H1 (cell line): ENCODE data around the gene GPR150. TPM values are rescaled to one million over a fixed set of nuclear protein-coding genes. Genes with fewer than 3 reads are reported as not detected.

Source experiments
- CTCF ChIA-PET: fragments of 300-600 bp; sonication (Branson Sonifier 250); formaldehyde crosslinking; loops from one replicate; lab custom pipeline; 2021; ENCODE audit not compliant: partially characterized antibody; lab: Charles Lee
- POLR2A ChIA-PET: fragments of 300-600 bp; sonication (Branson Sonifier 250); formaldehyde crosslinking; loops from one replicate; lab custom pipeline; 2021; ENCODE audit warnings: inconsistent platforms; ENCODE audit not compliant: partially characterized antibody; lab: Charles Lee
- DNase-seq, 2 experiments: peaks; one replicate each; pipeline versions ENCODE4 v3.0.0 to v3.0.0-alpha.2; 2010 to 2022; ENCODE audit warnings: low spot score in 2 of 2, low read depth in 1 of 2, mixed read lengths in 1 of 2
- FAIRE-seq: peaks from 2 replicates; lab custom pipeline; 2011; peaks lifted over from hg19 to GRCh38; lab: Jason Lieb, UNC
- H2AFZ ChIP-seq: 2 replicates; pipeline ENCODE4 v1.8.1; 2012; ENCODE audit warnings: low read length, inconsistent platforms
- H2AK5ac ChIP-seq: 2 replicates; pipeline ENCODE4 v1.6.1; 2013; ENCODE audit warnings: low read depth, low read length
- H2BK120ac ChIP-seq: replicated peaks from 2 replicates; pipeline ENCODE3; 2013; ENCODE audit warnings: low read depth, low read length, inconsistent platforms
- H2BK12ac ChIP-seq: 2 replicates; pipeline ENCODE4 v1.6.1; 2013; ENCODE audit warnings: low read depth, low read length
- H2BK15ac ChIP-seq: 2 replicates; pipeline ENCODE4 v1.6.1; 2013; ENCODE audit warnings: low read length
- H2BK20ac ChIP-seq: 2 replicates; pipeline ENCODE4 v1.6.1; 2013; ENCODE audit warnings: low read length
- H2BK5ac ChIP-seq: 2 replicates; pipeline ENCODE4 v1.6.1; 2013; ENCODE audit warnings: low read depth, low read length
- H3K14ac ChIP-seq: 2 replicates; pipeline ENCODE4 v1.6.1; 2013; ENCODE audit warnings: inconsistent platforms; ENCODE audit not compliant: insufficient read length
- H3K18ac ChIP-seq: 2 replicates; pipeline ENCODE4 v1.6.1; 2013; ENCODE audit warnings: low read length; ENCODE audit errors: extremely low read depth
- H3K23ac ChIP-seq: 2 replicates; pipeline ENCODE4 v1.6.1; 2013; ENCODE audit warnings: inconsistent platforms; ENCODE audit not compliant: insufficient read length
- H3K23me2 ChIP-seq: 2 replicates; pipeline ENCODE4 v1.6.1; 2013; ENCODE audit warnings: low read depth, low read length
- H3K27ac ChIP-seq: 2 replicates; pipeline ENCODE4 v1.6.1; 2011; ENCODE audit warnings: low read depth, low read length, inconsistent platforms
- H3K27me3 ChIP-seq, 4 experiments: replicated peaks in 1 of 4; 1 replicate in 1 of 4; 2 replicates in 3 of 4; pipeline versions ENCODE4 v1.6.1 to v1.8.1; 2011 to 2013; ENCODE audit warnings: low read length in 3 of 4, mild to moderate bottlenecking in 3 of 4, inconsistent platforms in 2 of 4, mixed read lengths in 2 of 4, moderate library complexity in 1 of 4; ENCODE audit not compliant: control insufficient read depth in 3 of 4, insufficient read depth in 3 of 4; ENCODE audit errors: extremely low read depth in 1 of 4
- H3K36me3 ChIP-seq, 4 experiments: 2 replicates each; pipeline versions ENCODE4 v1.6.1 to v1.8.1; 2011 to 2013; ENCODE audit warnings: mild to moderate bottlenecking in 4 of 4, low read length in 3 of 4, moderate library complexity in 2 of 4, control low read depth in 1 of 4, inconsistent platforms in 1 of 4; ENCODE audit not compliant: insufficient read depth in 4 of 4, control insufficient read depth in 2 of 4
- H3K4ac ChIP-seq: replicated peaks from 2 replicates; pipeline ENCODE3; 2013; ENCODE audit warnings: low read length, low read depth, mixed read lengths, inconsistent platforms; ENCODE audit not compliant: insufficient read length
- H3K4me1 ChIP-seq, 4 experiments: replicated peaks in 1 of 4; 1 replicate in 1 of 4; 2 replicates in 3 of 4; pipeline versions ENCODE4 v1.6.1 to v1.8.1; 2011 to 2013; ENCODE audit warnings: low read length in 3 of 4, inconsistent platforms in 2 of 4, mixed read lengths in 1 of 4; ENCODE audit not compliant: insufficient read depth in 4 of 4, control insufficient read depth in 3 of 4
- H3K4me2 ChIP-seq, 2 experiments: 2 replicates each; pipeline versions ENCODE4 v1.6.1 to v1.8.1; 2011 to 2013; ENCODE audit warnings: low read depth in 2 of 2, low read length in 2 of 2, control low read depth in 1 of 2, inconsistent platforms in 1 of 2, mild to moderate bottlenecking in 1 of 2; ENCODE audit not compliant: insufficient read depth in 1 of 2
- H3K4me3 ChIP-seq, 4 experiments: fragments of 200-600, 300-600 bp in 1 of 4; sonication (generic), shearing (Covaris generic), sonication (Bioruptor Twin) in 1 of 4; 2 replicates each; pipeline versions ENCODE4 v1.5.1 to v1.8.1; 2011 to 2016; ENCODE audit warnings: low read length in 4 of 4, low read depth in 3 of 4, control low read depth in 2 of 4, inconsistent platforms in 2 of 4, mild to moderate bottlenecking in 2 of 4, mixed read lengths in 1 of 4, moderate library complexity in 1 of 4; ENCODE audit not compliant: insufficient read depth in 2 of 4; ENCODE audit errors: extremely low read depth in 1 of 4
- H3K56ac ChIP-seq: replicated peaks from 2 replicates; pipeline ENCODE3; 2013; ENCODE audit warnings: low read depth, mild to moderate bottlenecking, mixed read lengths, low read length, inconsistent platforms; ENCODE audit not compliant: insufficient read length
- H3K79me1 ChIP-seq: 2 replicates; pipeline ENCODE4 v1.6.1; 2013; ENCODE audit warnings: low read depth, low read length, control low read depth
- H3K79me2 ChIP-seq, 2 experiments: 2 replicates each; pipeline versions ENCODE4 v1.6.1 to v1.8.1; 2012 to 2013; ENCODE audit warnings: low read length in 2 of 2, mild to moderate bottlenecking in 2 of 2, inconsistent platforms in 1 of 2; ENCODE audit not compliant: insufficient read depth in 2 of 2, control insufficient read depth in 1 of 2
- H3K9ac ChIP-seq, 4 experiments: replicated peaks in 1 of 4; 1 replicate in 1 of 4; 2 replicates in 3 of 4; pipeline versions ENCODE4 v1.6.1 to v1.8.1; 2011 to 2013; ENCODE audit warnings: low read depth in 3 of 4, low read length in 3 of 4, control low read depth in 2 of 4, mild to moderate bottlenecking in 2 of 4, moderate library complexity in 2 of 4, inconsistent platforms in 1 of 4; ENCODE audit errors: extremely low read depth in 1 of 4
- H3K9me3 ChIP-seq, 2 experiments: 2 replicates each; pipeline versions ENCODE4 v1.6.1 to v1.8.1; 2012 to 2013; ENCODE audit warnings: mild to moderate bottlenecking in 2 of 2, moderate library complexity in 2 of 2, control low read depth in 1 of 2, inconsistent platforms in 1 of 2, low read depth in 1 of 2, low read length in 1 of 2, mixed read lengths in 1 of 2; ENCODE audit not compliant: insufficient read depth in 2 of 2
- H4K20me1 ChIP-seq, 2 experiments: replicated peaks in 1 of 2; 2 replicates each; pipeline versions ENCODE3 to v1.8.1; 2011 to 2013; ENCODE audit warnings: inconsistent platforms in 2 of 2, low read length in 2 of 2, mild to moderate bottlenecking in 1 of 2; ENCODE audit not compliant: insufficient read depth in 2 of 2, control insufficient read depth in 1 of 2
- H4K5ac ChIP-seq: 2 replicates; pipeline ENCODE4 v1.6.1; 2013; ENCODE audit warnings: low read length, low read depth, mixed read lengths, inconsistent platforms; ENCODE audit not compliant: insufficient read length
- H4K8ac ChIP-seq: 2 replicates; pipeline ENCODE4 v1.8.0; 2013; ENCODE audit warnings: mild to moderate bottlenecking, moderate library complexity, low read length, inconsistent platforms; ENCODE audit not compliant: insufficient read depth; ENCODE audit errors: extremely low read depth
- H4K91ac ChIP-seq: replicated peaks from 2 replicates; pipeline ENCODE3; 2013; ENCODE audit warnings: low read length, mixed read lengths, inconsistent platforms; ENCODE audit not compliant: insufficient read length
- ASH2L ChIP-seq: fragments of 200-600, 300-600 bp; sonication (generic); IDR thresholded peaks from one replicate; pipeline ENCODE4 v1.7.1; 2017; ENCODE audit warnings: low read length
- WGBS, 2 experiments: shearing (Covaris generic) in 1 of 2; methylation state at CpG; one replicate each; pipeline versions ENCODE4 v1.1.6 to v1.1.7; 2013 to 2015; ENCODE audit warnings: low lambda C conversion rate in 2 of 2, mixed read lengths in 2 of 2, inconsistent platforms in 1 of 2, low coverage in 1 of 2, missing lambda C conversion rate in 1 of 2; ENCODE audit not compliant: insufficient replicate concordance in 2 of 2, insufficient coverage in 1 of 2, insufficient read length in 1 of 2; ENCODE audit errors: extremely low coverage in 1 of 2, missing lambda C conversion rate in 1 of 2; 5-methylcytosine and 5-hydroxymethylcytosine counted together
- polyA plus RNA-seq, 7 experiments: library from polyadenylated mRNA; depleted of rRNA in 3 of 7; stranded (reverse) in 5 of 7; unstranded in 2 of 7; fragments of >200 nt in 5 of 7; fragments of 200-250 nt in 2 of 7; gene quantifications; 1 replicate in 5 of 7; 2 replicates in 1 of 7; 4 replicates in 1 of 7; pipeline versions ENCODE4 v1.2.1 to v1.2.3, GENCODE V29; 2011 to 2013; ENCODE audit warnings: missing spikeins in 2 of 7, mixed read lengths in 2 of 7
- total RNA-seq: library from RNA; stranded (reverse); fragmentation: NEBNext Ultra II Directional; extraction: Animal tissue kit (Norgen Biotek cat#: 25700); gene quantifications from 2 replicates; pipeline ENCODE4 v1.2.1, GENCODE V29; 2021

GPR150 gene
- total and polyA plus RNA-seq, 2 of the 8 experiments (the other 6 are each of a cell fraction or from before 2014, with no cell fraction given) = 0.14 TPM; not detected in 1

DNA sequence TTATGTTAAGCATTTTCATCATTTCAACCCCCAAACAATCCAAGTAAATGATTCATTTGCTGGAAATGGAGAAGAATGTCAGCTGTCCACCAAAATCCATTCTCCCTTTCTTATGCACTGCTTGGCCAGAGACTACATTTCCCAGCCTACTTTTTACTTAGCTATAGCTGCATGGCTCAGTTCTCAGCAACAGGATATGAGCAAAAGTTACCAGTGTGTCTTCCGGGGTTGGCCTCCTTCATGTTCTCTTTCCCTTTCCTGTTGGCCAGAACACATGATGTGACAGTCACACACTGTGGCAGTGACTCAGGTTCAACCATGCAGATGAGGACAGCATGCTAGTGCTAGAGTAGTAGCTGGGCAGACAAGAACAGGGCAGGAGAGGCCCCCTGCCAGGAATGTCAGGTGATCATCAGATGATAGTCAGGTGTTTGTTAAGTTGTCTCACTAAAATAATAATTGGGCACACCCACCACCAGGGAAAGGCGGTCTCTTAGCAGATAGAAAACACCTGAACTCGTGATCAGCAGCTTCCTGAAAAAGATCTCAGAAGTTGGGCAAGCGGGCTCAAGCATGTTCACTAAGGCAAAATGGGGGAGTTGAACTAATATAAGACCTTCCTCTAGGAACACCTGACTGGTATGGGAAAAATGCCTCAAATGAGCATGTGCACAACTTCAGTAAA is 12.2 kb downstream of the GPR150 start:
- no peak overlapping the region for H4K8ac ChIP-seq
- H3K9me3 ChIP-seq = peaks cover 13 to 20% of the 10 kb centered on the region in 2 experiments
- no peak overlapping the region for H4K91ac ChIP-seq
- H2AFZ ChIP-seq = no peak overlapping the region; the same call in 1 of the 2 replicates
- no peak overlapping the region for H3K4me2 ChIP-seq
- no peak overlapping the region for H3K56ac ChIP-seq
- no peak overlapping the region for H2BK120ac ChIP-seq
- ChIA-PET CTCF (interaction anchor here (0.9 to 1.7 kb wide), 6 partner anchors 9 to 149 kb away, joined by 3 to 7 read pairs (median 4); partner anchors contain the start of genes RFESD and RHOBTB3), POLR2A (interaction anchor here (1.2 kb wide), 1 partner anchor 77 kb away, joined by 4 read pairs; the partner anchor contains the start of genes ARSK and SKIC3)
- no peak overlapping the region for H3K23ac ChIP-seq
- H3K23me2 ChIP-seq = no peaks in the 10 kb centered on the region
- H4K5ac ChIP-seq = no peak overlapping the region
- H2BK20ac ChIP-seq = no peak overlapping the region
- H3K27ac ChIP-seq = no peak overlapping the region
- no peak overlapping the region for H3K4ac ChIP-seq
- no peak overlapping the region for H3K4me3 ChIP-seq
- WGBS, 2 experiments = 89% methylated on average over 4 of the region's 4 CpGs; no CpG with 5 or more reads in 1 of the 2 experiments
- H3K14ac ChIP-seq = no peak overlapping the region
- DNase-seq (no peak), FAIRE-seq (no peak)
- H3K4me1 ChIP-seq = no peaks in the 10 kb centered on the region
- H2BK5ac ChIP-seq = no peak overlapping the region
- no peak overlapping the region for H2BK15ac ChIP-seq
- H3K79me2 ChIP-seq = no peaks in the 10 kb centered on the region
- H3K9ac ChIP-seq = no peak overlapping the region
- H3K36me3 ChIP-seq = no peaks in the 10 kb centered on the region
- H2BK12ac ChIP-seq = no peak overlapping the region
- H4K20me1 ChIP-seq = no peaks in the 10 kb centered on the region
- no peaks in the 10 kb centered on the region for H3K27me3 ChIP-seq
- no peaks in the 10 kb centered on the region for H3K79me1 ChIP-seq
- no peak overlapping the region for H3K18ac ChIP-seq
- no peak overlapping the region for H2AK5ac ChIP-seq
- no peak for TF ChIP-seq ASH2L
